ENCODE data around the gene PRM2. TPM values are rescaled to one million over a fixed set of nuclear protein-coding genes. Genes with fewer than 3 reads are reported as not detected.

The PRM2 gene
- total RNA-seq, 2 donors from 2014 or later = not detected

DNA sequence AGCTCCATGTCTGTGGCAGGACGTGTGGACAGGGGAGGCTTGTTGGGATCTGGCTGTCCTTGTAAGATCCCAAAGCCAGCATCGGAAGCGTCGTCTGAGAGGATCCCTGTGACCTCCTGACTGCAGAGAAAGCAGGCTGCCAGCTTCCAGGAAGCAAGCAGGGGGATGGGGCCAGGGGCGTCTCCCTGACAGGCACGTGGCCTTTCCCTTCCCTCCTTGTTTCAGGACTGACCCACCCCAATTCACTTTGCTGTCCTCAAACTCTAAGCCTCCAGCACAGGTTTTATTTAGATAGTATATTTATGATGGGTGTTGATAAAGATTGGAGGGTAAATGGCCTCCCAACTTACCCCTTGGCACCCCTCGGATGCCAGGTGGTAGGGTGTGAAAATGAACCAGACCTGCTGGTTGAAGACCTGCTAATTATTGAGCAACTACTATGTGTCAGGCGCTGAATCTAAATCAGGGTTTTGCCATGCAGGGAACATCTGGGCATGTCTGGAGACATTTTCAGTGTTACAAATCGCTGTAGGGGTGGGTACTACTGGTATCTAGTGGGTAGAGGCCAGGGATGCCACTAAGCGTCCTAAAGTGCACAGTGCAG is 44.8 kb downstream of the PRM2 start:
- Mint-ChIP-seq H3K9me3 (no peaks in the 10 kb centered on the region), H3K27me3 (no peaks in the 10 kb centered on the region), H3K27ac (peak overlapping the region; percentile 97), H3K4me1 (peaks cover 24% of the 10 kb centered on the region), H3K4me3 (peak overlapping the region; percentile 77), H3K36me3 (ENCODE audit: low read depth) (no peaks in the 10 kb centered on the region)
- no peak for ATAC-seq (replicated peaks)

DNA sequence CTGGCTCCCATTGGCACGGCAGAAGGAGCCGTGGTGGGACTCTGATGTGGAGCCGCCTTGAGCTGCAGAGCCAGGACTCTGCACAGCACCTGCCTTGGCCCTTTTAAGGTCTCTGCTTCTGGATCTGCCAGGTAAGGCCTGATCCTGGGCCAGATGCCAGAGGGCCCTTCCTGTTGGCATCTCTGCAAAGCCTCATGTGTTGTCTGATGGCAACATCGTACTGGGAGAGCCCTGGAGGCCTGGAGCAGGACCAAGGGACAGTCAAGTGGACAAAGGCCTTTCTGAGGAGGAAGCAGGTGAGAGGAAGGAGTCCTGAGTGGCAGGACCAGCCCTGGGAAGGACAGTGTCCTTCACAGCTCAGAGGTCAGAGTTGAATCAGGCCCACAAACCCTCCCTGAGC is 46.4 kb downstream of the PRM2 start:
- H3K4me1 Mint-ChIP-seq = peaks cover 23% of the 10 kb centered on the region
- no peak for ATAC-seq (replicated peaks)
- H3K36me3 Mint-ChIP-seq (ENCODE audit: low read depth) = no peaks in the 10 kb centered on the region
- H3K27me3 Mint-ChIP-seq = no peaks in the 10 kb centered on the region
- H3K4me3 Mint-ChIP-seq = no peak overlapping the region
- peak overlapping the region; percentile 10 for H3K27ac Mint-ChIP-seq
- no peaks in the 10 kb centered on the region for H3K9me3 Mint-ChIP-seq

GRCh38 chr16:11229432-11229831 is 46.8 kb downstream of the PRM2 start:
- no peak for ATAC-seq (replicated peaks)
- Mint-ChIP-seq H3K4me3 (no peak overlapping the region), H3K9me3 (no peaks in the 10 kb centered on the region), H3K36me3 (ENCODE audit: low read depth) (no peaks in the 10 kb centered on the region), H3K27ac (peak overlapping the region; percentile 10), H3K27me3 (no peaks in the 10 kb centered on the region), H3K4me1 (peaks cover 19% of the 10 kb centered on the region)

DNA sequence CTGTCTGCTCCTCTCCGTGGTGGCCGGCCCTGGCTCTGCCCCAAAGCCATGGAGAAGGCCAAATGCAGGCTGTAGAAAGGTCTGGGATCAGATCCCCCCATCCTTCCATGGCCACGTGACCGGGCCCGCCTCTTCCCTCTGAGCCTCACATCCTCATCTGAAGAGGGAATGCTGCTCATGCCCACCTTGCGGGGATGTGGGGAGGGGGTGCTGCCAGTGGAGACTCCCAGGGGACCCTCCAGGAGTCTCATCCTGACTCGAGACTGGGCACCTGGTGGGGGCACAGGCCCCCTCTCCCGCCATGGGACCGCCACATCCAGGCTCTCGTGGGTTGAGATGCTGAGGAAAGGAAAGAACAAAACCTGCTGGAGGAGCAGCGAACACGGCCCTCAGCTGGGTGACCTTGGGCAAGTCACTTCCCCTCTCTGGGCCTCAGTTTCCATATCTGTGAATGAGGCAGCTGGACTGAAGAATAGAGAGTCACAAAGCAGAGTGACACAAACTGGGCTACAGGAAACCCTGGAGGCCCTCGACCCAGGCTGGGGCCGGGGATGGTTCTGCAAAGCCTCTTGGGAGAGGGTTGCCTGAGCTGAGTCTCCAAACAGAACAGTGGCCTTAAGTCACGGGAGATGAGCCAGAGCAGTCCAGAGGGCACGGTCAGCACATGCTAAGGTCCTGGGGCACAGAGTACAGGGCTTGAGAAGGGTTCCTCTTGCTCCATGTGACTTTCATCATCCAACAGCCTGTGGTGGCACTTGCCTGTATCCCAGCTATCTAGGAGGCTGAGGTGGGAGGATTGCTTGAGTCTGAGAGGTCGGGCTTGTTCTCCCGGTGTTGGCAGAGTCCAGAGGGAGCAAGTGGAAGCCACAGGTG is 50.4 kb downstream of the PRM2 start:
- H3K4me1 Mint-ChIP-seq = peaks cover 24% of the 10 kb centered on the region
- peak overlapping the region; percentile 82 for H3K27ac Mint-ChIP-seq
- ATAC-seq (replicated peaks) = no peak

More for the DNA sequence above, 50.4 kb downstream of the PRM2 start:
- H3K27me3 Mint-ChIP-seq = no peaks in the 10 kb centered on the region
- no peaks in the 10 kb centered on the region for H3K9me3 Mint-ChIP-seq
- peak overlapping the region; percentile 63 for H3K4me3 Mint-ChIP-seq
- H3K36me3 Mint-ChIP-seq (ENCODE audit: low read depth) = no peaks in the 10 kb centered on the region

Other genes starting within 250 kb of the PRM2 start
- gene SOCS1, start 20.3 kb downstream of the PRM2 start, total RNA-seq = 100 to 1,000 TPM in 1 of 2 donors, 10 to 100 TPM in 1; 89.7 to 124 TPM
- not detected for gene TNP2, start 7.2 kb downstream of the PRM2 start, total RNA-seq
- not detected for gene PRM3, start 2.9 kb downstream of the PRM2 start, total RNA-seq
- not detected for gene PRM1, start 4.8 kb upstream of the PRM2 start, total RNA-seq
- 10 to 100 TPM; 31.6 to 34.3 TPM for gene RMI2, start 69.0 kb upstream of the PRM2 start, total RNA-seq